IMR-90 (cell line): ENCODE measurements around the gene RPTOR. TPM values are rescaled to one million over a fixed set of nuclear protein-coding genes. Genes with fewer than 3 reads are reported as not detected.

Experiments used
- ATAC-seq: fragments of 200-7000 bp; cut with Tn5 transposase; 2 replicates; pipeline ENCODE4 v1.9.1; 2020; ENCODE audit warnings: low read depth, mild to moderate bottlenecking, moderate library complexity
- BruUV-seq: library from RNA; stranded (reverse); fragments of 400-500 nt; replicated peaks from 2 replicates; lab custom pipeline; 2021; lab: Mats Ljungman, UMichigan
- CTCF ChIA-PET: fragments of 300-600 bp; formaldehyde crosslinking; extraction: SDS; loops from one replicate; lab custom pipeline; 2021; ENCODE audit warnings: antibody characterized with exemption; lab: Yijun Ruan, JAX
- POLR2A ChIA-PET: fragments of 300-600 bp; sonication (Branson Sonifier 250); formaldehyde crosslinking; loops from one replicate; lab custom pipeline; 2022; ENCODE audit warnings: antibody characterized with exemption; ENCODE audit not compliant: unreplicated experiment; lab: Charles Lee
- DNase-seq: peaks from one replicate; pipeline ENCODE4 v3.0.0; 2013
- H2AFZ ChIP-seq: replicated peaks from 2 replicates; pipeline ENCODE3; 2013; ENCODE audit warnings: low read length, mild to moderate bottlenecking; ENCODE audit not compliant: poor library complexity
- H2AK5ac ChIP-seq: 2 replicates; pipeline ENCODE4 v1.6.1; 2013; ENCODE audit warnings: low read depth, low read length, inconsistent platforms
- H2AK9ac ChIP-seq: replicated peaks from 2 replicates; pipeline ENCODE3; 2013; ENCODE audit warnings: mild to moderate bottlenecking, low read depth, low read length, moderate library complexity; ENCODE audit not compliant: poor library complexity
- H2BK120ac ChIP-seq: 2 replicates; pipeline ENCODE4 v1.6.1; 2013; ENCODE audit warnings: low read depth, low read length, inconsistent platforms
- H2BK15ac ChIP-seq: 3 replicates; pipeline ENCODE4 v1.6.1; 2013; ENCODE audit warnings: low read depth, low read length, inconsistent platforms
- H2BK20ac ChIP-seq: 2 replicates; pipeline ENCODE4 v1.6.1; 2013; ENCODE audit warnings: low read depth, mild to moderate bottlenecking, inconsistent platforms, low read length, moderate library complexity
- H2BK5ac ChIP-seq: 2 replicates; pipeline ENCODE4 v1.6.1; 2013; ENCODE audit warnings: mild to moderate bottlenecking, low read depth, low read length, inconsistent platforms; ENCODE audit not compliant: poor library complexity, severe bottlenecking
- H3K14ac ChIP-seq: replicated peaks from 2 replicates; pipeline ENCODE4 v1.6.1; 2013; ENCODE audit warnings: low read depth, low read length, inconsistent platforms
- H3K18ac ChIP-seq: 2 replicates; pipeline ENCODE4 v1.6.1; 2013; ENCODE audit warnings: low read depth, low read length, control low read depth
- H3K23ac ChIP-seq: 2 replicates; pipeline ENCODE4 v1.6.1; 2013; ENCODE audit warnings: low read depth, low read length, inconsistent platforms
- H3K27ac ChIP-seq: 2 replicates; pipeline ENCODE4 v1.5.1; 2013; ENCODE audit warnings: mild to moderate bottlenecking, control low read depth, low read length; ENCODE audit not compliant: insufficient read depth
- H3K27me3 ChIP-seq: 2 replicates; pipeline ENCODE4 v1.6.1; 2013; ENCODE audit warnings: low read length; ENCODE audit not compliant: control insufficient read depth, insufficient read depth
- H3K36me3 ChIP-seq: 2 replicates; pipeline ENCODE4 v1.6.1; 2013; ENCODE audit warnings: low read length, mixed read lengths; ENCODE audit not compliant: control insufficient read depth, insufficient read depth
- H3K4ac ChIP-seq: 2 replicates; pipeline ENCODE4 v1.6.1; 2013; ENCODE audit warnings: low read depth, low read length, inconsistent platforms
- H3K4me1 ChIP-seq: 2 replicates; pipeline ENCODE4 v1.6.1; 2013; ENCODE audit warnings: low read length, mixed read lengths; ENCODE audit not compliant: control insufficient read depth, insufficient read depth
- H3K4me2 ChIP-seq: 2 replicates; pipeline ENCODE4 v1.6.1; 2013; ENCODE audit warnings: low read depth, mild to moderate bottlenecking, control low read depth, low read length, moderate library complexity
- H3K4me3 ChIP-seq: 2 replicates; pipeline ENCODE4 v1.5.1; 2013; ENCODE audit warnings: low read depth, mild to moderate bottlenecking, control low read depth, low read length, moderate library complexity; ENCODE audit not compliant: insufficient read depth
- H3K56ac ChIP-seq: 2 replicates; pipeline ENCODE4 v1.6.1; 2013; ENCODE audit warnings: low read length, inconsistent platforms; ENCODE audit not compliant: insufficient read depth; ENCODE audit errors: extremely low read depth
- H3K79me1 ChIP-seq, 2 experiments: 2 replicates each; pipeline ENCODE4 v1.6.1; 2013; ENCODE audit warnings: low read length in 2 of 2, inconsistent platforms in 1 of 2, low read depth in 1 of 2
- H3K9ac ChIP-seq: 2 replicates; pipeline ENCODE4 v1.6.1; 2013; ENCODE audit warnings: low read depth, low read length, control low read depth
- H3K9me1 ChIP-seq: 2 replicates; pipeline ENCODE4 v1.6.1; 2013; ENCODE audit warnings: low read length, inconsistent platforms; ENCODE audit not compliant: insufficient read depth
- H3K9me3 ChIP-seq: 2 replicates; pipeline ENCODE4 v1.6.1; 2013; ENCODE audit warnings: low read length; ENCODE audit not compliant: control insufficient read depth, insufficient read depth
- H4K20me1 ChIP-seq: 2 replicates; pipeline ENCODE4 v1.6.1; 2013; ENCODE audit warnings: low read length, inconsistent platforms; ENCODE audit not compliant: insufficient read depth
- H4K5ac ChIP-seq: 2 replicates; pipeline ENCODE4 v1.6.1; 2013; ENCODE audit warnings: mild to moderate bottlenecking, low read depth, low read length, control low read depth
- H4K8ac ChIP-seq, 2 experiments: 2 replicates each; pipeline ENCODE4 v1.6.1; 2013; ENCODE audit warnings: low read depth in 2 of 2, low read length in 2 of 2, control low read depth in 1 of 2, inconsistent platforms in 1 of 2
- H4K91ac ChIP-seq: 2 replicates; pipeline ENCODE4 v1.6.1; 2013; ENCODE audit warnings: low read depth, low read length, inconsistent platforms; ENCODE audit not compliant: insufficient read depth
- BHLHE40 ChIP-seq: fragments of 150-350 bp; IDR thresholded peaks from 2 replicates; pipeline ENCODE4 v1.6.1; 2016; ENCODE audit warnings: mild to moderate bottlenecking, low read depth, low read length
- CEBPB ChIP-seq: IDR thresholded peaks from 2 replicates; pipeline ENCODE4 v1.6.1; 2012; ENCODE audit warnings: low read depth, low read length, improper control_type of control experiment
- CHD1 ChIP-seq: IDR thresholded peaks from 2 replicates; pipeline ENCODE4 v1.6.1; 2012; ENCODE audit warnings: low read depth, low read length, improper control_type of control experiment
- FOS ChIP-seq: fragments of 150-350 bp; IDR thresholded peaks from 2 replicates; pipeline ENCODE4 v1.6.1; 2016; ENCODE audit warnings: low read depth, low read length
- MAFK ChIP-seq: IDR thresholded peaks from 2 replicates; pipeline ENCODE4 v1.6.1; 2012; ENCODE audit warnings: low read depth, low read length, improper control_type of control experiment
- MAZ ChIP-seq: IDR thresholded peaks from 2 replicates; pipeline ENCODE4 v1.6.1; 2012; ENCODE audit warnings: low read depth, mild to moderate bottlenecking, low read length, improper control_type of control experiment, moderate library complexity, borderline replicate concordance
- MXI1 ChIP-seq: IDR thresholded peaks from 2 replicates; pipeline ENCODE4 v1.6.1; 2012; ENCODE audit warnings: low read depth, mild to moderate bottlenecking, low read length, moderate library complexity, borderline replicate concordance
- NFE2L2 ChIP-seq: fragments of 150-350 bp; IDR thresholded peaks from 2 replicates; pipeline ENCODE4 v1.6.1; 2016; ENCODE audit warnings: low read depth, mild to moderate bottlenecking, low read length
- POLR2A ChIP-seq: IDR thresholded peaks from 2 replicates; pipeline ENCODE4 v1.6.1; 2012; ENCODE audit warnings: mild to moderate bottlenecking, low read depth, low read length
- RAD21 ChIP-seq: IDR thresholded peaks from 2 replicates; pipeline ENCODE4 v1.6.1; 2012; ENCODE audit warnings: low read length, improper control_type of control experiment
- RCOR1 ChIP-seq: IDR thresholded peaks from 2 replicates; pipeline ENCODE4 v1.6.1; 2012; ENCODE audit warnings: mild to moderate bottlenecking, low read length, improper control_type of control experiment; ENCODE audit not compliant: insufficient replicate concordance
- RFX5 ChIP-seq: IDR thresholded peaks from 2 replicates; pipeline ENCODE4 v1.8.0; 2012; ENCODE audit warnings: low read depth, mild to moderate bottlenecking, low read length, moderate library complexity
- SMC3 ChIP-seq: fragments of 150-350 bp; IDR thresholded peaks from 2 replicates; pipeline ENCODE4 v1.6.1; 2016; ENCODE audit warnings: low read depth, mild to moderate bottlenecking, antibody characterized with exemption, low read length, moderate library complexity
- WGBS, 2 experiments: methylation state at CpG; one replicate each; pipeline versions ENCODE4 v1.1.5 to v1.1.7; 2013; ENCODE audit warnings: missing lambda C conversion rate in 2 of 2; ENCODE audit not compliant: insufficient read length in 1 of 2; ENCODE audit errors: extremely low coverage in 2 of 2; 5-methylcytosine and 5-hydroxymethylcytosine counted together
- dilution Hi-C: fragments of 300-500 bp; cut with HindIII; formaldehyde crosslinking; loops from one replicate; pipeline ENCODE4 v1.14.3; 2018; ENCODE audit warnings: low sequenced_read_pairs; ENCODE audit not compliant: unreplicated experiment
- in situ Hi-C: fragments of 300-500 bp; cut with MboI; formaldehyde crosslinking; loops from 3 replicates; pipeline ENCODE4 v1.14.3; 2019; ENCODE audit warnings: low sequenced_read_pairs, inconsistent platforms, mixed read lengths
- intact Hi-C: fragments of 100-400 bp; cut with micrococcal nuclease; formaldehyde crosslinking; loops from 2 replicates; pipeline ENCODE4 v1.10.0; 2022
- polyA plus RNA-seq, 3 experiments: library from polyadenylated mRNA; depleted of rRNA; stranded (reverse); fragments of >200 nt; gene quantifications; 2 replicates each; pipeline ENCODE4 v1.2.3, GENCODE V29; 2012; ENCODE audit warnings: low replicate concordance in 1 of 3
- total RNA-seq: library from RNA; depleted of rRNA; stranded (reverse); fragments of >200 nt; gene quantifications from 2 replicates; pipeline ENCODE4 v1.2.3, GENCODE V29; 2012
- TF ChIP-seq, protein P1 (sequence below): conservative IDR thresholded peaks from 2 replicates; pipeline ENCODE4 v1.5.1; 2012; ENCODE audit warnings: mild to moderate bottlenecking, low read depth, low read length, improper control_type of control experiment
- TF ChIP-seq, protein P2 (sequence below): fragments of 150-350 bp; IDR thresholded peaks from 2 replicates; pipeline ENCODE4 v1.6.1; 2016; ENCODE audit warnings: low read depth, mild to moderate bottlenecking, low read length, moderate library complexity, borderline replicate concordance
- TF ChIP-seq, protein P3 (sequence below): fragments of 150-350 bp; IDR thresholded peaks from 2 replicates; pipeline ENCODE4 v1.6.1; 2017; ENCODE audit warnings: mild to moderate bottlenecking, antibody characterized with exemption, low read length, low read depth

RPTOR gene
- total and polyA plus RNA-seq, 2 of the 4 experiments (the other 2 are of a cell fraction) = 10.8 to 14.7 TPM

DNA sequence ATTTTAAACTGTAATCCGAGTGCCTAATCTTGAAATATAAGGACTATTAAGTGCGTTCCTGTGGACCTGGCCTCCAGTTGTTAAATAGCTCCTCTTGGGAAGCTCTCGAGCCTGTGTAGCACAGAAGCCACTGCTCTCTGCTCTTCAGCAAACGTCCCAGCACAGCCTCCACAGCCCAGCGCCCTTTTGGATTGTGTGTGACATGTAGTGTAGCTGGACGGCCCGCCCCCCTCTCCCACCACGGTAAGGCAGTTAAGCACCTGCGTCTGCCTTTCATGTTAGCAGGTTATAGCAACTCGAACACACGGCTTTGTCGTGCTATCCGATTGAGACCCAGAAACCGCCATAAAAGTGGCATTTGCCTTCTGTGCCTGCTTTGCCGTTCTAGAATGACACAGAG is 367.8 kb downstream of the RPTOR start:
- Histone ChIP-seq H3K4me2 (no peak overlapping the region), H3K9me3 (no peaks in the 10 kb centered on the region), H3K27ac (no peak overlapping the region), H3K36me3 (peaks cover 49% of the 10 kb centered on the region), H3K79me1 (no peaks in the 10 kb centered on the region; a peak in 1 of 4 replicates), H3K23ac (no peak overlapping the region), H4K5ac (no peak overlapping the region), H2BK120ac (no peak overlapping the region), H2BK5ac (no peak overlapping the region), H3K27me3 (no peaks in the 10 kb centered on the region), H2BK20ac (no peak overlapping the region), H2BK15ac (no peak overlapping the region), H2AK5ac (no peak overlapping the region; the same call in 1 of the 2 replicates), H3K4me3 (no peak overlapping the region), H3K18ac (no peak overlapping the region), H3K14ac (no peak overlapping the region), H2AFZ (no peak overlapping the region), H4K8ac (no peak overlapping the region), H3K9me1 (peaks cover 6% of the 10 kb centered on the region; the same call in 1 of the 2 replicates), H2AK9ac (no peak overlapping the region), H3K4me1 (no peaks in the 10 kb centered on the region), H3K9ac (no peak overlapping the region), H3K4ac (no peak overlapping the region), H4K91ac (no peak overlapping the region), H3K56ac (no peak overlapping the region), H4K20me1 (no peaks in the 10 kb centered on the region)
- in situ Hi-C loops = no loop called here
- ATAC-seq = no peak
- no TSS peak for BruUV-seq
- intact Hi-C loops = no loop called here
- no peak for DNase-seq
- CTCF ChIA-PET = interaction anchor here (1.2 kb wide), 1 partner anchor 13 kb away, joined by 3 read pairs; no protein-coding TSS in a partner anchor
- WGBS, 2 experiments = no CpG with 5 or more reads among the region's 15 CpGs
- dilution Hi-C loops = no loop called here
- TF ChIP-seq, protein P1, sequence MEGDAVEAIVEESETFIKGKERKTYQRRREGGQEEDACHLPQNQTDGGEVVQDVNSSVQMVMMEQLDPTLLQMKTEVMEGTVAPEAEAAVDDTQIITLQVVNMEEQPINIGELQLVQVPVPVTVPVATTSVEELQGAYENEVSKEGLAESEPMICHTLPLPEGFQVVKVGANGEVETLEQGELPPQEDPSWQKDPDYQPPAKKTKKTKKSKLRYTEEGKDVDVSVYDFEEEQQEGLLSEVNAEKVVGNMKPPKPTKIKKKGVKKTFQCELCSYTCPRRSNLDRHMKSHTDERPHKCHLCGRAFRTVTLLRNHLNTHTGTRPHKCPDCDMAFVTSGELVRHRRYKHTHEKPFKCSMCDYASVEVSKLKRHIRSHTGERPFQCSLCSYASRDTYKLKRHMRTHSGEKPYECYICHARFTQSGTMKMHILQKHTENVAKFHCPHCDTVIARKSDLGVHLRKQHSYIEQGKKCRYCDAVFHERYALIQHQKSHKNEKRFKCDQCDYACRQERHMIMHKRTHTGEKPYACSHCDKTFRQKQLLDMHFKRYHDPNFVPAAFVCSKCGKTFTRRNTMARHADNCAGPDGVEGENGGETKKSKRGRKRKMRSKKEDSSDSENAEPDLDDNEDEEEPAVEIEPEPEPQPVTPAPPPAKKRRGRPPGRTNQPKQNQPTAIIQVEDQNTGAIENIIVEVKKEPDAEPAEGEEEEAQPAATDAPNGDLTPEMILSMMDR = no peak
- TF ChIP-seq BHLHE40 = no peak
- TF ChIP-seq MAZ = no peak
- no peak for TF ChIP-seq RFX5
- TF ChIP-seq MXI1 = no peak
- no peak for TF ChIP-seq CHD1
- TF ChIP-seq MAFK = no peak
- TF ChIP-seq FOS = no peak
- TF ChIP-seq, protein P2, sequence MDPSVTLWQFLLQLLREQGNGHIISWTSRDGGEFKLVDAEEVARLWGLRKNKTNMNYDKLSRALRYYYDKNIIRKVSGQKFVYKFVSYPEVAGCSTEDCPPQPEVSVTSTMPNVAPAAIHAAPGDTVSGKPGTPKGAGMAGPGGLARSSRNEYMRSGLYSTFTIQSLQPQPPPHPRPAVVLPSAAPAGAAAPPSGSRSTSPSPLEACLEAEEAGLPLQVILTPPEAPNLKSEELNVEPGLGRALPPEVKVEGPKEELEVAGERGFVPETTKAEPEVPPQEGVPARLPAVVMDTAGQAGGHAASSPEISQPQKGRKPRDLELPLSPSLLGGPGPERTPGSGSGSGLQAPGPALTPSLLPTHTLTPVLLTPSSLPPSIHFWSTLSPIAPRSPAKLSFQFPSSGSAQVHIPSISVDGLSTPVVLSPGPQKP = no peak
- TF ChIP-seq RAD21 = no peak
- no peak for TF ChIP-seq NFE2L2
- no peak for TF ChIP-seq SMC3
- no peak for TF ChIP-seq CEBPB
- no peak for TF ChIP-seq RCOR1
- TF ChIP-seq POLR2A = no peak
- TF ChIP-seq, protein P3, sequence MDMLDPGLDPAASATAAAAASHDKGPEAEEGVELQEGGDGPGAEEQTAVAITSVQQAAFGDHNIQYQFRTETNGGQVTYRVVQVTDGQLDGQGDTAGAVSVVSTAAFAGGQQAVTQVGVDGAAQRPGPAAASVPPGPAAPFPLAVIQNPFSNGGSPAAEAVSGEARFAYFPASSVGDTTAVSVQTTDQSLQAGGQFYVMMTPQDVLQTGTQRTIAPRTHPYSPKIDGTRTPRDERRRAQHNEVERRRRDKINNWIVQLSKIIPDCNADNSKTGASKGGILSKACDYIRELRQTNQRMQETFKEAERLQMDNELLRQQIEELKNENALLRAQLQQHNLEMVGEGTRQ = no peak
- POLR2A ChIA-PET = no interaction called here
